ENCODE results near the gene PTPN13. TPM values are rescaled to one million over a fixed set of nuclear protein-coding genes. Genes with fewer than 3 reads are reported as not detected.

The PTPN13 gene
- total RNA-seq, 1 donor from 2014 or later = 38.9 TPM

GRCh38 chr4:86720508-86721068 lies 126.5 kb downstream of the PTPN13 start:
- no peaks in the 10 kb centered on the region for H3K27me3 Mint-ChIP-seq (ENCODE audit: low read depth)
- peaks cover 7% of the 10 kb centered on the region for H3K9me3 Mint-ChIP-seq (ENCODE audit: low read depth)
- H3K4me1 Mint-ChIP-seq (ENCODE audit: low read depth) = peaks cover 8% of the 10 kb centered on the region
- DNase-seq (ENCODE audit: low spot score) = no peak
- H3K27ac Mint-ChIP-seq (ENCODE audit: unreplicated experiment) = no peak overlapping the region
- no peak overlapping the region for H3K4me3 Mint-ChIP-seq (ENCODE audit: unreplicated experiment)
- peaks cover 13% of the 10 kb centered on the region for H3K36me3 Mint-ChIP-seq (ENCODE audit: low read depth)
- no peak for TF ChIP-seq CTCF (IDR thresholded peaks at IDR 0.05)

DNA sequence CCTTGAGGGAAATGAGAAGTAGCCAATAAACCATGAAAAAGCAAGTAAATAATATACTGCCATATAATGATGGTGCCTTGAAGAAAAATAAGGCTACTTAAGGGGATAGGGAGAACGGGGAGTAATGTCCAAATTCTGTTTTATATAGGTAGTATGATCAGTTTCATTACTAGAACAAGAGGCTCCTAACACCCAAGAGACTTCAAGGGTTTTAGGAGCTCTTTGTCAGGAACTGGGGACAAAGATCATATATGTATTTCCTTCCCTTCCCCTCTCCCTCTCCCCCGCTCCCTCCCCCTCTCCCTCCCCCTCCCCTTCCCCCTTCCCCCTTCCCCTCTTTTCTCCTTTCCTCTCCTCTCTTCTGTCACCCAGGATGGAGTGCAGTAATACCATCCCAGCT lies 127.3 kb downstream of the PTPN13 start:
- Mint-ChIP-seq H3K27ac (ENCODE audit: unreplicated experiment) (no peak overlapping the region), H3K4me3 (ENCODE audit: unreplicated experiment) (no peak overlapping the region), H3K27me3 (ENCODE audit: low read depth) (no peaks in the 10 kb centered on the region), H3K36me3 (ENCODE audit: low read depth) (peaks cover 18% of the 10 kb centered on the region), H3K9me3 (ENCODE audit: low read depth) (peaks cover 11% of the 10 kb centered on the region), H3K4me1 (ENCODE audit: low read depth) (peaks cover 8% of the 10 kb centered on the region)
- no peak for DNase-seq (ENCODE audit: low spot score)
- no peak for TF ChIP-seq CTCF (IDR thresholded peaks at IDR 0.05)

GRCh38 chr4:86730310-86730709 lies 136.2 kb downstream of the PTPN13 start:
- Mint-ChIP-seq H3K4me3 (ENCODE audit: unreplicated experiment) (no peak overlapping the region), H3K36me3 (ENCODE audit: low read depth) (peaks cover 32% of the 10 kb centered on the region), H3K9me3 (ENCODE audit: low read depth) (peaks cover 20% of the 10 kb centered on the region), H3K4me1 (ENCODE audit: low read depth) (no peaks in the 10 kb centered on the region), H3K27ac (ENCODE audit: unreplicated experiment) (no peak overlapping the region), H3K27me3 (ENCODE audit: low read depth) (no peaks in the 10 kb centered on the region)
- DNase-seq (ENCODE audit: low spot score) = no peak
- no peak for TF ChIP-seq CTCF (IDR thresholded peaks at IDR 0.05)

DNA sequence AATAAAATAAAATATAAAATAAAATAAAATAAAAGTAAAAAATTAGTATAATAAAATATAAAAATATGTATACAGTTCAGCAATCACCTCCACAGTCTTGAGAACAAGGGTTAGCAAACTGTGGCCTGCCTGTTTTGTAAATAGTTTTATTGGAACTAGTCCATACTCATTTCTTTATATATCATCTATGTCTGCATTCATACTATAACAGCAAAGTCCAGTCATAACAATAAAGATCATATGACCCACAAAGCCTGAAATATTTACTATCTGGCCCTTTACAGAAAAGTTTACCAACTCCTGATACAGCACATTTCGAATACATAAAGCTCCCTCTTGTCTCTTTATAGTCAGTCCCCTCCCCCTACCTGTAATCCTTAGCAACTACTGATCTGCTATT lies 143.1 kb downstream of the PTPN13 start:
- Mint-ChIP-seq H3K27ac (ENCODE audit: unreplicated experiment) (no peak overlapping the region), H3K4me3 (ENCODE audit: unreplicated experiment) (no peak overlapping the region), H3K27me3 (ENCODE audit: low read depth) (no peaks in the 10 kb centered on the region), H3K9me3 (ENCODE audit: low read depth) (peaks cover 4% of the 10 kb centered on the region), H3K4me1 (ENCODE audit: low read depth) (no peaks in the 10 kb centered on the region), H3K36me3 (ENCODE audit: low read depth) (peaks cover 35% of the 10 kb centered on the region)
- DNase-seq (ENCODE audit: low spot score) = no peak
- TF ChIP-seq CTCF (IDR thresholded peaks at IDR 0.05) = peak; percentile 15

GRCh38 chr4:86741846-86742245 lies 147.7 kb downstream of the PTPN13 start:
- no peak overlapping the region for H3K27ac Mint-ChIP-seq (ENCODE audit: unreplicated experiment)
- no peak for TF ChIP-seq CTCF (IDR thresholded peaks at IDR 0.05)

More at GRCh38 chr4:86741846-86742245, 147.7 kb downstream of the PTPN13 start:
- H3K4me3 Mint-ChIP-seq (ENCODE audit: unreplicated experiment) = no peak overlapping the region
- no peak for DNase-seq (ENCODE audit: low spot score)
- H3K4me1 Mint-ChIP-seq (ENCODE audit: low read depth) = no peaks in the 10 kb centered on the region
- peaks cover 34% of the 10 kb centered on the region for H3K36me3 Mint-ChIP-seq (ENCODE audit: low read depth)
- H3K9me3 Mint-ChIP-seq (ENCODE audit: low read depth) = peaks cover 4% of the 10 kb centered on the region
- H3K27me3 Mint-ChIP-seq (ENCODE audit: low read depth) = no peaks in the 10 kb centered on the region
